ENCODE results near the gene ARMC7.
"Not testable (repeated sequence)": the region's sequence is repeated elsewhere in the genome, so short reads cannot be mapped to it uniquely, and the experiment has no call there.

Gene ARMC7

DNA sequence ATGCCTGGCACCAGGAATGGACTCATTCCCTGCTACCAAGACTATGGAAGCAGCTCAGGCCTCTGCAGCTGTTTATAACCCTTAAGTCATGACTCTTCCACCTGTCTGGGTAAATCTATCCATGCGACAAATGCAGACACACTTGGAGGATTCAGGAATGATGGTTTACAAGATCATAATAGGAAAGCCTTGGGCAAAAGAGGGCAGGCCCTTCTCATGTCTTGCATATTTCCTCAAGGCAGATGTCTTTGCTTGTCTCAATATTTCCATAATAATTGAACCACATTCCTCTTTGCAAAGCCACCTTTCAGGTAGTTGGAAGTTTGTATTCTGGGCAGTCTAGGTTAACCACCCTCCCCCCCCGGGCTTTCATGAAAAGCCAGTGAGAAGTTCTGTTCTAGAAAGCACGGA lies 45.4 kb downstream of the ARMC7 start:
- TF ChIP-seq, protein P1, sequence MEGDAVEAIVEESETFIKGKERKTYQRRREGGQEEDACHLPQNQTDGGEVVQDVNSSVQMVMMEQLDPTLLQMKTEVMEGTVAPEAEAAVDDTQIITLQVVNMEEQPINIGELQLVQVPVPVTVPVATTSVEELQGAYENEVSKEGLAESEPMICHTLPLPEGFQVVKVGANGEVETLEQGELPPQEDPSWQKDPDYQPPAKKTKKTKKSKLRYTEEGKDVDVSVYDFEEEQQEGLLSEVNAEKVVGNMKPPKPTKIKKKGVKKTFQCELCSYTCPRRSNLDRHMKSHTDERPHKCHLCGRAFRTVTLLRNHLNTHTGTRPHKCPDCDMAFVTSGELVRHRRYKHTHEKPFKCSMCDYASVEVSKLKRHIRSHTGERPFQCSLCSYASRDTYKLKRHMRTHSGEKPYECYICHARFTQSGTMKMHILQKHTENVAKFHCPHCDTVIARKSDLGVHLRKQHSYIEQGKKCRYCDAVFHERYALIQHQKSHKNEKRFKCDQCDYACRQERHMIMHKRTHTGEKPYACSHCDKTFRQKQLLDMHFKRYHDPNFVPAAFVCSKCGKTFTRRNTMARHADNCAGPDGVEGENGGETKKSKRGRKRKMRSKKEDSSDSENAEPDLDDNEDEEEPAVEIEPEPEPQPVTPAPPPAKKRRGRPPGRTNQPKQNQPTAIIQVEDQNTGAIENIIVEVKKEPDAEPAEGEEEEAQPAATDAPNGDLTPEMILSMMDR (conservative IDR thresholded peaks at IDR 0.05): no peak
- peak overlapping the region; percentile 31; the same call in 1 of the 2 replicates for H3K27ac ChIP-seq

DNA sequence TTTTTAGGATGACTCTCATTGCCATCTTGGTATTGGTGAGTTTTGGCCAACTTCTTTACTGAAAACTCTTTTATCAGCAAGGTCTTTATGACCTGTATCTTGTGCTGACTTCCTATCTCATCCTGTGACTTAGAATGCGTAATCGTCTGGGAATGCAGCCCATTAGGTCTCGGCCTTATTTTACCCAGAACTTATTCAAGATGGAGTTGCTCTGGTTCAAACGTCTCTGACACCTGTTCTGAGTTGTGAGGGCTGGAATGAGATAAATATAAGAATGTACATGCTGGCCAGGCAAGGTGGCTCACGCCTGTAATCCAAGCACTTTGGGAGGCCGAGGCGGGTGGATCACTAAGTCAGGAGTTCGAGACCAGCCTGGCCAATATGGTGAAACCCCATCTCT lies 48.7 kb downstream of the ARMC7 start:
- not testable (repeated sequence) for H3K27ac ChIP-seq

DNA sequence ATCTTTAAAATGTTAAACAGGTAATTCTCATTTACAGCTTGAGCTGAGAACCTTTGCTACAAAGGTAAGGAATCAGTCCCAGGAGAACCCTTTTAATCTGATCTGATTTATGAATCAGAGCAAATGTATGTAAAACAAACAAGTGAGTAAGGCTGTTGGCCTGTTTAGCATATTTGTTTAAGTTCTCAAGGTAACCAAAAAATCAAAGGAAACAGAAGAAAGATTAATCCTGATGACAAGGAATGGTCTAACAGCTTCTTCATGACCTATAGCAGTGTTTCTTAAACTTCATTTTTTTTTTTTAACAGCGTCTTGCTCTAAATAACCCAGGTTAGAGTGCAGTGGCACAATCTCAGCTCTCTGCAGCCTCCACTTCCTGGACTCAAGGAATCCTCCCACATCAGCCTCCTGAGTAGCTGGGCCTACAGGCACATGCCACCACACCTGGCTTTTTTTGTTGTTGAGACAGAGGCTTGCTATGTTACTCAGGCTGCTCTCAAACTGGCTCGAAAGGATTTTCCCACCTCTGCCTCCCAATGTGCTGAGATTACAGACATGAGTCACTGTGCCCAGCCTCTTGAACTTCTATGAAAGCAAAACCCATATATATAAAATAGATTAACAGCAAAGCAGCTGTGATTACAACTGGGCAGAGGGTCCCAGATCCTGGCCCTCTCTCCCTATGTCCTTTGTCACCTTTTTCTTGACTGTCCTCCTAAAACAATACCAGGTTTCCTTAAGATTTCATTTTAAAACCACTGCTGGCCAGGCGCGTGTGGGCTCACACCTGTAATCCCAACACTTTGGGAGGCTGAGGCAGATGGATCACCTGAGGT lies 49.6 kb downstream of the ARMC7 start:
- H3K27ac ChIP-seq: no peak overlapping the region
- TF ChIP-seq, protein P1 (conservative IDR thresholded peaks at IDR 0.05): no peak

DNA sequence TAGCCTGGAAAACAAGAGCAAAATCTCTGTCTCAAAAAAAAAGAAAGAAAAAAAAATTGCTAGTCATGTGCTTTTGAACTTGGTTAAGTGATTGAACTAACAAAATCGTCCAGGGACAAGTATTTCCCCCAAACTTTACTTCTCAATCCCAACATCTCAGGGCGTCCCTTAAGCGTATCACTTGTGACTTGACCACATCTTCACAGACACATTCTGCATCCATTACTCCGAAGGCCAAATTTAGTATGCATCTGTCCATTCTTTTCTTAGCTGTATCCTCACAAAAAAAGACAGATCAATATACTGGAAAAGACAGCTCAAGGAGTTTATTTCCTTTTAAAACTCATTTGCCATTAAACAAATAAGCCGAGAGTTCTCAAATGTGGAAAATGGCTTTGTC lies 50.4 kb downstream of the ARMC7 start:
- TF ChIP-seq, protein P1 (conservative IDR thresholded peaks at IDR 0.05): no peak
- no peak overlapping the region for H3K27ac ChIP-seq

DNA sequence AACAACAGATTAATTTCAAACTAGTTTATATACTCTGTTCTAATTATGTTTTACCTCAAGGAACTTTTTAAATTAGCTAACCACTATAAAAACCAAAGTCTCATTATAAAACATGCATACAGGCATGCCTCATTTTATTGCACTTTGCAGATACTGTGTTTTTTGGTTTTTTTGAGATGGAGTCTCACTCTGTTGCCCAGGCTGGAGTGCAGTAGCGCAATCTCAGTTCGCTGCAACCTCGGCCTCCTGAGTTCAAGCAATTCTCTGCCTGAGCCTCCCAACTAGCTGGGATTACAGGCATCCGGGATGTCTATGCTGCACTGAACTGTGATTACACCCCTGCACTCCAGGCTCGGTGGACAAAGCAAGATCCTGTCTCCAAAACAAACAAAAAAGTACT lies 53.3 kb downstream of the ARMC7 start:
- no peak overlapping the region for H3K27ac ChIP-seq
- TF ChIP-seq, protein P1 (conservative IDR thresholded peaks at IDR 0.05): no peak

DNA sequence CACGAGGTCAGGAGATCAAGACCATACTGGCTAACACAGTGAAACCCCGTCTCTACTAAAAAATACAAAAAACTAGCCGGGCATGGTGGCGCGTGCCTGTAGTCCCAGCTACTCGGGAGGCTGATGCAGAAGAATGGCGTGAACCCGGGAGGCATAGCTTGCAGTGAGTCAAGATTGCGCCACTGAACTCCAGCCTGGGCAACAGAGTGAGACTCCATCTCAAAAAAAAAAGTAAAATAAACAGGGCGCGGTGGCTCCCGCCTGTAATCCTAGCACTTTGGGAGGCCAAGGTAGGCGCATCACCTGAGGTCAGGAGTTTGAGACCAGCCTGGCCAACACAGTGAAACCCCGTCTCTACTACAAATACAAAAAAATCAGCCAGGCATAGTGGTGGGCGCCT lies 54.8 kb downstream of the ARMC7 start:
- not testable (repeated sequence) for H3K27ac ChIP-seq

DNA sequence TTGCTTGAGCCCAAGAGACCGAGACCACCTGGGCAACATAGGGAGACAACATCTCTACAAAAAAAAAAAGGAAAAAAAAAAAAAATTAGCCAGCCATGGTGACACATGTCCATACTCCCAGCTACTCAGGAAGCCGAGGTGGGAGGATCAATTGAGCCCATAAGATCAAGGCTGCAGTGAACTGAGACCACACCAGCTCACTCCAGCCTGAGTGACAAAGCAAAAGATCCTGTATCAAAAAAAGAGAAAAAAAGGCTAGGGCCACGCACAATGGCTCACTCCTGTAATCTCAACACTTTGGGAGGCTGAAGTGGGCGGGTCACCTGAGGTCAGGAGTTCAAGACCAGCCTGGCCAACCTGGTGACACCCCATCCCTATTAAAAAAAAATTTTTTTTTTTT lies 59.2 kb downstream of the ARMC7 start:
- TF ChIP-seq, protein P1 (conservative IDR thresholded peaks at IDR 0.05): no peak
- H3K27ac ChIP-seq: no peak overlapping the region

DNA sequence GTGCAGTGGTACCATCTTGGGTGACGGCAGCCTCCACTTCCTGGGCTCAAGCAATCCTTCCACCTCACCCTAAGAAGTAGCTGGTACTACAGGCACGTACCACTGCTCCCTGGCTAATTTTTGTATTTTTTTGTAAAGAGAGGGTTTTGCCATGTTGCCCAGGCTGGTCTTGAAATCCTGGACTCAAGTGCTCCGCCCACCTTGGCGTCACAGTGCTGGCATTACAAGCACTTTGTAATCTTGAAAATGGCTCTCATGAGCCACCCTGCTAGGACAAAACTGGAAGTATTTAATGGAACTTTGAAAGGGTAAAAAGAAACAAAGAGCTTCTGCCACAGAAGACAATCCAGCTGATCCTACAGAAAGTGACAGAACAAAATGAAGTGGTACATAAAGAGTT lies 63.8 kb downstream of the ARMC7 start:
- TF ChIP-seq, protein P1 (conservative IDR thresholded peaks at IDR 0.05): no peak
- no peak overlapping the region; the same call in 1 of the 2 replicates for H3K27ac ChIP-seq

Measured in VCaP (cell line).